Activated T-helper 1 cell treated with anti-CD3 and anti-CD28 coated beads, Interleukin-2, amount 50 U/mL, for 16 hours (primary cell): ENCODE data around the gene GMDS.

Source experiments
- DNase-seq, 2 donors: peaks; one replicate each; pipeline ENCODE4 v3.0.0-alpha.2; 2020; ENCODE audit warnings: low read depth in 1 of 2, low spot score in 1 of 2

The GMDS gene

GRCh38 chr6:2242311-2242710, 3.1 kb downstream of the GMDS start:
- DNase-seq: no peak

DNA sequence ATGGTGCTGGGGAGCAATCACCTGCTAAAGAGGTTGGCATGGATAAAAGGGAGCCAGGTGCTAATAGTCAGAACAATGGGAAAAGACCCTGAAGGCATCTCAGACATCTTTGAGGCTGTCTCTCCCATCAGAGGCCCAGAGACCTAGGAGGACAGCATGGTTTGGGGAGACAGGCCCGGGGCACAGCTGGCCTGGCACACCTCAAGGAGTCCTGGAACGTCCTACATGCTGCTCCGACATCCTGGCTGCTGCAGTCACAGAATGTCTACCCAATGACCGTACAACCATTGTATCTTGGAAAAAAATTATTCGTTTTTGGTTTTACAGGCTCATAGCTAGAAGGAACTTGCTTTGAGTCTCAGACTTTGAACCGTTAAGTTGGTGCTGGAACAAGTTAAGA, 4.4 kb downstream of the GMDS start:
- DNase-seq: no peak

GRCh38 chr6:2237001-2237400, 8.4 kb downstream of the GMDS start:
- DNase-seq: no peak

DNA sequence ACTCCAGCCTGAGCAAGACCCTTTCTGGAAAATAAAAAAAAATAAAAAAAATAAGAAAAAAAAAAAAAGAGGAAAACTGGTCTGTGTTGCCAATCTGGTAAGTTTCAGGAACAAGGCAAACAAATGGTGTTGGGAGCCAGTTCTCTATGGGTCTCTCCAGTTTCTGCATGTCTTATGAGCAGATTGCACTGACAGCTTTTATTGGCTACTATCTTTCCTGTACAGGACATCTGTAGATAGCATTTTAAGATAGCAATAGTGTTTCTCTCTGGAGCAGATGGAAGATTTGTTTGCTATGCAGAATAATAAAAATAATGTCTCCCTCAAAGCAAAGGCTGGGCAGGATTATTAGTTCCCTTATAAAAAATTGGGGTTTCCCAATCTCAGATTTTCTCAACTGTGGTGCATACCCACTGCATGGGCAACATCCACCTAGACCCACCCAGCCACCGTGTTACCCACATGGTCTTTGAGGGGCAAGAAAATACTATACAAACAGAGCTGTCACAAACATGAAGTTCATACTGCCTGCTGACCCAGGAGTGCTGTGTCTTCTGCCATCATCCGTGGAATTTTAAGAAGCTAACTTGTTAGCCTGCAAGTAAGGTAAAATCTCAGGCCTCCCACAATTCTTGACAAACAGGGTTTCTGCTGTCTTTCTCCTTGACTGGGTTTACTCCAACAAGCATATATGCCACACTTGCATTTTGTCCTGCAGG, 9.5 kb downstream of the GMDS start:
- DNase-seq: no peak

DNA sequence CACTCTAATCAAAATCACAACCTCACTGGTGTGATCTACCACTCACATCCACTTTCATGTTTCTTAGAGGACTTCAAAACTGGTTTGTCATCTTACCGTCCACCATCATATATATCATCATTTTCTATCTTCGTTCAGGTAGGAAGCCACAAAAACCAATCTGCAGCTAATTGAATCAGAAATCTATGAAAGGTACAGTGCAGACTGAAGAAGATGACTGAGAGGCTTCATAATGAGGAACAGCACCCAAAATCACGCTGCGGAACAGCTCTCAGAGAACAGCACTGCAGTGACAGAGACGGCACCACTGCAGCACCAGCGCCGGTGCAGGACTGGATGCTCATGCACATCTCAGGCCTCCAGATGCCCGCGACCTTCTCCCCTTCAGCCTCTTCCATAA, 13.0 kb downstream of the GMDS start:
- no peak for DNase-seq

DNA sequence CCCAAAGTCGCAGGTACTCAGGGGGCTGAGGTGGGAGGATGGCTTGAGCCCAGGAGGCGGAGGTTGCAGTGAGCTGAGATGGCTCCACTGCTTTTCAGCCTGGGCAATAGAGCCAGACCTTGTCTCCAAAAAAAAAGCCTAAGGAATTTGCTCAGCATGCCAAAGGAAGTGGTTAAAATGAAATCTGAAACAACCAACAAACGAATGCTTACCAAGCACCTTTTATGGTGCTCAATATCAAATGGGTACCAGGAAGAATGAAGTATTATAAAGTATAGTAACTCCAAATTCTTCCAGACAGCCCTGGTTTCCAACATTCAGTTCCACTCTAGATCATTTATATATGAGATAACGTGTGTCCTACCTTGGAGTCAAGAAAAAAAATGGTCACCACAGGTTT, 14.0 kb downstream of the GMDS start:
- no peak for DNase-seq

DNA sequence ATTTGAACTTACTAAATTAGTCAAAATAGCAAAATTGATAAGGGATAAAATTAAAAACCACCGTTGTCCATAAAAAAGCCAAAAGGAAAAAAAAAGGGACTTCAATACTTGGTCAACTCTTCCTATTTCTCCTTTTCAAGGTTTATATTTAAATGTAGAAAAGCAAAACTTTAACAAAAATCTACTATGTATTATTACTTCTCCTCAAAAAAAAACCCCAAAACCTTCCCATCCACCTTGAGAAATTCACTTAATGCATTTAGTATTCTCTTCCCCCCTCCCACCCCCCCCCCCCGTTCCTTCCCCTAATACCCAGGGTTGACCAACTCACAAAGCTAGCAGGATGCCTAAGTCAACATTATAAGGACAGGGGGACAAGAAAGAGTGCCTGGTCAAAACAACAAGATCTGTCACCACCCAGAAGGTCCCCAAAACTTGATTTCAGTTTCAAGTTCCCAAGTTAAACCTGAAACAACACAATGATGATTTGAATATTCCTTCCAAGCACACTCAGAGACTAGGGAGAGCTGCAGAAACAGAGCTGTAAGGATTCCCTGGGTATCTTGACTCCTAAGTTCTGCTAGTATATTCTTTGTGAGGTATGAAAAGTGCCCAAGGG, 14.6 kb downstream of the GMDS start:
- no peak for DNase-seq

DNA sequence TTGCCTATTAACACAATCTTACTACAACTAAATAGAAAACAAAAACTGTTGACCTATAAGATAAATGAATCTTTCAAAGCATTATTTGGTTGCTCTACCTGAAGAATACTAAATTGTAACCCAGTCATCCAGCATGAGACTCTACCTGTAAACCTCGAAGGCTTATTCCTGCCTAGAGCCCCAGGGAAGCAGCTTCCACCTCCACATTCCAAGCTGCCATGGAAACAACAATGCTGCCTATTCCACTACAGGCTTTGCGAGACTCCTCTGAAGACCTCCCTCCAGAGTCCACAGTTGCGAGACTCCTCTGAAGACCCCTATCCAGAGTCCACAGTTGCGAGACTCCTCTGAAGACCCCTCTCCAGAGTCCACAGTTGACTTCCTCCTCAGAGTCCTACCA, 15.7 kb downstream of the GMDS start:
- DNase-seq: no peak

DNA sequence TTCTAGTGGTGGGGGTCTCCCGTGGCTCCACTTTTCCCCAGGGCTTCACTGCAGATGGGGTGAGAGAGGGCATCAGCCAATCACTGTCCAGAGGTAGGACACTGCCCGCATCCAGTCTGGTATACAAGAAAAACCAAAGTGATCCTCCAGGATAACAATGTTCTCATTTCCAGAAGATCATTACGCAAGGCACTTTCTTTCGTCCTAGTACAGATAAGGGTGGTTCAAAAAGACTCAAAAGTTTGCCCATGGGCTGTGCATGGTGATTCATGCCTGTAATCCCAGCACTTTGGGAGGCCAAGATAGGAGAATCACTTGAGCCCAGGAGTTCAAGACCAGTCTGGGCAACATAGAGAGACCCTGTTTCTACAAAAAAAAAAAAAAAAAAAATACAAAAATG, 16.4 kb downstream of the GMDS start:
- no peak for DNase-seq

DNA sequence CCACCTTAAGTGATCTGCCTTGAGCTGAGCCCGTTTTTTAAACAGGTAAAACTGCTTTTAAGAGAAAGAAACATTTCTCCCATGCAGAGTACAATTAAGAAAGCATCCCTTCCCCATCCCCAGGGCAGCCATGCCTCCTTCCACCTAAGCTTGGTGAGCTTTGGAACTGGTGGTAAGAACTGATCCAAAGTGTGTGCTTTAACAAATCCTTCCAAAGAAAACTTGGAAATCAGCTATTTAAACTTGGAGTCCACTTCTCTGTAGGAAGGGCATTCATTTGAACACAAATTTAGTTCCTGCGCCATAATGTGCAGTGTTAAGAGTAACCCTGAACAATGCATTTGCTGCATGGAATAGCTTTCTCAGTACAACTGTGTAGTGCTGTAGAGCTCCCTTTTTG, 17.0 kb downstream of the GMDS start:
- no peak for DNase-seq

DNA sequence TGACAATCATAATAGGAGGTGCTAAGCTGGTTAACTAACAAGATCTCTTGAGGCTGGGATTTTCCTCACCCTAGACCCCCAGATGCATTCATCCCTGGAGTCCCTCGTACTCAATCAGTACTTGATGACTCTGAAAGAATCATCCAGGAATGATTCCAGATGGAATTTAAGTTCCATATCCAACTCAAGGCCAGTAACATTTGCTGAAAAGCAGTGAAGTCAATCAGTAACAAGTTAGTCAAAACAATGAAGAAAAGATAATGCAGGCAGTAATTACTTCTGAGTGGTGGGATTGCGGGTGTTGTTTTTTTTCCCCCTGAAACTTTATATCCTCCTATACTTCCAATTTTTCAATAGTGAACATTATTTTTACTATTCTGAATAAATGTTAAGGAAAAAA, 18.6 kb downstream of the GMDS start:
- no peak for DNase-seq

- DNase-seq: no peak
Measured at GRCh38 chr6:2225422-2226392, 19.7 kb downstream of the GMDS start.

DNA sequence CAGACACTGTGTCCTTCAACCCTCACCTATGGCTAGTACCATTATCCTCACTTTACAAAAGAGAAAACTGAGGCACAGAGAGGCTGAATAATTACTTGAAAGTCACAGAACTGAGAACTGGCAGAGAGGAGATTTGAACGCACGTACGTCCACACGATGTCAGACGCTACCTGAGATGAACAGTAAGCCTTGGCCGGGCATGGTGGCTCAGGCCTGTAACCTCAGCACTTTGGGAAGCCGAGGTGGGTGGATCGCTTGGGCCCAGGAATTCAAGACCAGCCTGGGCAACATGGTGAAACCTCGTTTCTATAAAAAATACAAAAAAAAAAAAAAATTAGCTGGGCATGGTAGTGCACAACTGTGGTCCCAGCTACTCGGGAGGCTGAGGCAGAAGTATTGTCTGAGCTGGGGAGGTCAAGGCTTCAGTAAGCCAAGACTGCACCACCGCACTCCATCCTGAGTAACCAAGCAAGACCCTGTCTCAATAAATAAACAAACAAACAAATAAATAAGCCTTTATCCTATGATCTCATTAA, 20.5 kb downstream of the GMDS start:
- no peak for DNase-seq

DNA sequence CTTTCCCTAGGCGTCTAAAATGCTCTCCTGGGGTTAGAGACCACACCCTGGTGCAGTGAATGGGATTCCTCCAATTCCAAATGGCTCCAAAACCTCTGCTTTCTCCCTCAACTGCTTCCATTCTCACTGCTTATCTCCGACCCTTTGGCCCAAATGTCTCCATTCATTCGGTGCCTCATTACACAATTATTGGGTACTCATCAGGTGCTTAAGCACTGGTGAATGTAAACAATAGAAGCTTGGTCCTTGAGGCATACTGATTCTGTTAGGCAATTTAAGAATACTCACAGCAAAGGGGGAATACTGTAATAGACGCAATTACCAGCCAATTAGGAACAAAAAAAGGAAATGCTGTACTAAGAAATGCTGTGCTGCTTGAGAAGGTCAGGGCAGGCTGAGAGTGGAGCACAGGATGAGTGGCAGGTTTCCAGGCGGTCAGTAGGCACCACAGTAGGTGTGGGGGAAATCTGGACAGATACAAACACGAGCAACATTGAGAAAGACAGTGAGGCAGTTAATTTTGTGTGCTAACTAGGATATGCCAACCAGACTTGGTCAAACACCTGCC, 23.0 kb downstream of the GMDS start:
- DNase-seq: no peak

DNA sequence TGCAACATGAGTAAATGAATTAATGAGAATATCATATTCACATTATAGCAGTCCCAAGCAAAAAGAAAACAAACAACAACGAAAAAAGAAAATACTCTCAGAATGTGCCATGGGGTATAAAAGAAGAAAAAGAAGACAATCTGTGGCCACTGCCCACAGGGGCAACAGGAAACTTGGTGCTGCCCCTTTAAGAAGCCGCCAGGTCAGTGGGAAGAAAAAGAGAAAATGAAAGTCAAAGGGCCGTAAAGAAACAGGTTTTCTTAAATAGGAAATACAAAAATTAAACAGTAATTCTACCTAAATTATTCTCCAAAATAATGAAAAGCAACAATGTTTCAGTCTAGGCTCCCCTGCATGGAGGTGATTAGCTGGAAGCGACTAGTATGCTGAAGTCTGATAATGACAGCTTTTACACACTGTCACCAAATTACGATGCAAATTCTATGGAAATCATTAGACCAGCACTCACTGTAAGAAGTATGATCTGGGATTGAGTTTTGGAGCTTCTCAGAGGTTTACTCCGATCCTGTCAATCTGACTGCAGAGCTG, 23.6 kb downstream of the GMDS start:
- DNase-seq: no peak

GRCh38 chr6:2220154-2220553, 25.3 kb downstream of the GMDS start:
- no peak for DNase-seq

DNA sequence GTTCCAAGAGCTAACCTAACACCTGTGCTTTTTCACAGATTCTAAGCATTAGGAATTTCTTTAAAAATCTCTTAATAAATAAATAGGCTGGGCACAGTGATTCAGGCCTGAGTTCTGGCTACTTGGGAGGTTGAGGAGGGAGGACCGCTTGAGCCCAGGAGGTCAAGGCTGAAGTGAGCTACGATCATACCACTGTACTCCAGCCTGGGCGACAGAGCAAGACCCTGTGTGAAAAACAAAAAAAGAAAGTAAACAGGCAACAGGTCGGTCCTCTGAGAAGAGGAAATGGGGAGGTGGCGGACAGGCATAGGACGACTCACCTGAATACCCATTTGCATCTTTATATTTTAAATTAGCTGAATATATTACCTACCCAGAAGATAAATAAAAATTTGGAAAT, 26.5 kb downstream of the GMDS start:
- DNase-seq: no peak

- DNase-seq: no peak
Measured at GRCh38 chr6:2216794-2217383, 28.5 kb downstream of the GMDS start.

DNA sequence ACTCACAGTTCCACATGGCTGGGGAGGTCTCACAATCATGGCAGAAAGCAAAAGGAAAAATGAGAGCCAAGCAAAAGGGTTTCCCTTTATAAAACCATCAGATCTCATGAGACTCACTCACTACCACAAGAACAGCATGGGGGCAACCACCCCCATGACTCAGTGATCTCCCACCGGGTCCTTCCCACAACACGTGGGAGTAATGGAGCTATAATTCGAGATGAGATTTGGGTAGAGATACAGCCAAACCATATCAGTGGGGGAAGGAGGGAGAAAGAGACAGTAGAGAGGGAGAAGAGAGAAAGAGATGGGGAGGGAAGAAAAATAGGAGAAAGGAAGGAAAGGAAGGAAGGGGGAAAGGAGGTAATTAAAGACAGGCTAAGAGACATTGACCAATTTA, 30.1 kb downstream of the GMDS start:
- DNase-seq: no peak

GRCh38 chr6:2213086-2213485, 32.3 kb downstream of the GMDS start:
- no peak for DNase-seq
